Lower leg skin (tissue), 3 donors: Measurements from ENCODE around the gene C12orf75.

Experiments
- POLR2A ChIP-seq, 2 donors: fragments of 450-650 bp; IDR thresholded peaks; one replicate each; pipeline ENCODE4 v1.6.1; 2016 to 2017; ENCODE audit warnings: antibody characterized with exemption in 2 of 2, mild to moderate bottlenecking in 1 of 2, moderate library complexity in 1 of 2
- TF ChIP-seq, protein P1 (sequence below), 3 donors: fragments of 450-650 bp; IDR thresholded peaks; one replicate each; pipeline ENCODE4 v1.5.1; 2016; ENCODE audit warnings: antibody characterized with exemption in 3 of 3, mild to moderate bottlenecking in 3 of 3, moderate library complexity in 2 of 3

DNA sequence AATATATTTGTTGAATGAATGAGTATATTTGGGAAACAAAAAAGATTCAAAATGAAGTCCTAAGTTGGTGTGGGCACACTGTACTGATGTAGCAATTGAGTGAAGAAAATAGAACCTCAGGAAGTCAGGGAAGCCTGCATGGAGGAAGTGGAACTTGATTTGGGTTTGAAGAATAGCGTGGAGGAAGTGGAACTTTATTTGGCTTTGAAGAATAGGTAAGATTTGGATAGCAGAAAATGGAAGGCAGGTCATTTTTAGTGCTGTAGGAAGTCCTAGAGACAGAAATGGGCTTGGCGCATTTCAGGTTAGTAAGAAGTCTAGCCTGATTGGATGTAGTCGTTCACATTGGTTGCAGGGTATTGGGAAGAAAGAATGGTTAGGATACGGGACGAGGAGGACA lies 5.4 kb downstream of the C12orf75 start:
- TF ChIP-seq POLR2A (IDR thresholded peaks at IDR 0.05): no peak
- TF ChIP-seq, protein P1, sequence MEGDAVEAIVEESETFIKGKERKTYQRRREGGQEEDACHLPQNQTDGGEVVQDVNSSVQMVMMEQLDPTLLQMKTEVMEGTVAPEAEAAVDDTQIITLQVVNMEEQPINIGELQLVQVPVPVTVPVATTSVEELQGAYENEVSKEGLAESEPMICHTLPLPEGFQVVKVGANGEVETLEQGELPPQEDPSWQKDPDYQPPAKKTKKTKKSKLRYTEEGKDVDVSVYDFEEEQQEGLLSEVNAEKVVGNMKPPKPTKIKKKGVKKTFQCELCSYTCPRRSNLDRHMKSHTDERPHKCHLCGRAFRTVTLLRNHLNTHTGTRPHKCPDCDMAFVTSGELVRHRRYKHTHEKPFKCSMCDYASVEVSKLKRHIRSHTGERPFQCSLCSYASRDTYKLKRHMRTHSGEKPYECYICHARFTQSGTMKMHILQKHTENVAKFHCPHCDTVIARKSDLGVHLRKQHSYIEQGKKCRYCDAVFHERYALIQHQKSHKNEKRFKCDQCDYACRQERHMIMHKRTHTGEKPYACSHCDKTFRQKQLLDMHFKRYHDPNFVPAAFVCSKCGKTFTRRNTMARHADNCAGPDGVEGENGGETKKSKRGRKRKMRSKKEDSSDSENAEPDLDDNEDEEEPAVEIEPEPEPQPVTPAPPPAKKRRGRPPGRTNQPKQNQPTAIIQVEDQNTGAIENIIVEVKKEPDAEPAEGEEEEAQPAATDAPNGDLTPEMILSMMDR (IDR thresholded peaks at IDR 0.05): no peak
